Activated B cell treated with CpG ODN at 0.5 μM for 24 hours (primary cell): Measurements from ENCODE around the gene METTL16. TPM values are rescaled to one million over a fixed set of nuclear protein-coding genes. Genes with fewer than 3 reads are reported as not detected.

Experiments
- ATAC-seq: fragments of 200-7000 bp; cut with Tn5 transposase; one replicate; pipeline ENCODE4 v1.10.0; 2021; ENCODE audit warnings: low read depth, mild to moderate bottlenecking, moderate library complexity
- CTCF ChIA-PET: fragments of 350-600 bp; sonication (Branson Sonifier 250); formaldehyde crosslinking; loops from one replicate; lab custom pipeline; 2021; ENCODE audit warnings: antibody characterized with exemption; lab: Charles Lee
- POLR2A ChIA-PET: fragments of 350-600 bp; sonication (Branson Sonifier 250); formaldehyde crosslinking; loops from one replicate; lab custom pipeline; 2021; ENCODE audit warnings: antibody characterized with exemption; lab: Charles Lee
- DNase-seq: peaks from one replicate; pipeline ENCODE4 v3.0.0; 2022
- H3K27ac Mint-ChIP-seq: one replicate; pipeline ENCODE4 v1.8.0; 2020; ENCODE audit warnings: mixed read lengths
- H3K27me3 Mint-ChIP-seq: one replicate; pipeline ENCODE4 v1.8.0; 2021; ENCODE audit warnings: mixed read lengths
- H3K36me3 Mint-ChIP-seq: one replicate; pipeline ENCODE4 v1.8.0; 2021; ENCODE audit warnings: low read depth, mixed read lengths
- H3K4me1 Mint-ChIP-seq: one replicate; pipeline ENCODE4 v1.8.0; 2021; ENCODE audit warnings: mixed read lengths
- H3K4me3 Mint-ChIP-seq: one replicate; pipeline ENCODE4 v1.8.0; 2020; ENCODE audit warnings: mild to moderate bottlenecking, mixed read lengths
- H3K9me3 Mint-ChIP-seq: one replicate; pipeline ENCODE4 v1.8.0; 2020; ENCODE audit warnings: mixed read lengths
- intact Hi-C: fragments of 100-400 bp; cut with micrococcal nuclease; formaldehyde crosslinking; loops from one replicate; pipeline ENCODE4 v1.15.1; 2024
- total RNA-seq: library from RNA; stranded (reverse); gene quantifications from 2 replicates; pipeline ENCODE4 v1.2.3, GENCODE V29; 2022
- TF ChIP-seq, protein P1 (sequence below): fragments of 200-600 bp; IDR thresholded peaks from one replicate; pipeline ENCODE4 v1.8.0; 2022; ENCODE audit warnings: antibody characterized with exemption, mild to moderate bottlenecking

The METTL16 gene
- total RNA-seq, 1 donor from 2014 or later = 57.2 TPM

GRCh38 chr17:2406271-2406902 lies 105.3 kb downstream of the METTL16 start:
- H3K36me3 Mint-ChIP-seq = peaks cover 21% of the 10 kb centered on the region
- H3K4me1 Mint-ChIP-seq = peaks cover 11% of the 10 kb centered on the region
- no peak overlapping the region for H3K4me3 Mint-ChIP-seq
- ATAC-seq (no peak), DNase-seq (no peak)
- H3K27me3 Mint-ChIP-seq = no peaks in the 10 kb centered on the region
- ChIA-PET CTCF (interaction anchor here (1.2 to 3.8 kb wide), 3 partner anchors 10 to 92 kb away, joined by 3 to 21 read pairs (median 12); no protein-coding TSS in a partner anchor), POLR2A (interaction anchor here (0.5 to 1.4 kb wide), 3 partner anchors 24 to 878 kb away, joined by 3 read pairs; no protein-coding TSS in a partner anchor)
- TF ChIP-seq, protein P1, sequence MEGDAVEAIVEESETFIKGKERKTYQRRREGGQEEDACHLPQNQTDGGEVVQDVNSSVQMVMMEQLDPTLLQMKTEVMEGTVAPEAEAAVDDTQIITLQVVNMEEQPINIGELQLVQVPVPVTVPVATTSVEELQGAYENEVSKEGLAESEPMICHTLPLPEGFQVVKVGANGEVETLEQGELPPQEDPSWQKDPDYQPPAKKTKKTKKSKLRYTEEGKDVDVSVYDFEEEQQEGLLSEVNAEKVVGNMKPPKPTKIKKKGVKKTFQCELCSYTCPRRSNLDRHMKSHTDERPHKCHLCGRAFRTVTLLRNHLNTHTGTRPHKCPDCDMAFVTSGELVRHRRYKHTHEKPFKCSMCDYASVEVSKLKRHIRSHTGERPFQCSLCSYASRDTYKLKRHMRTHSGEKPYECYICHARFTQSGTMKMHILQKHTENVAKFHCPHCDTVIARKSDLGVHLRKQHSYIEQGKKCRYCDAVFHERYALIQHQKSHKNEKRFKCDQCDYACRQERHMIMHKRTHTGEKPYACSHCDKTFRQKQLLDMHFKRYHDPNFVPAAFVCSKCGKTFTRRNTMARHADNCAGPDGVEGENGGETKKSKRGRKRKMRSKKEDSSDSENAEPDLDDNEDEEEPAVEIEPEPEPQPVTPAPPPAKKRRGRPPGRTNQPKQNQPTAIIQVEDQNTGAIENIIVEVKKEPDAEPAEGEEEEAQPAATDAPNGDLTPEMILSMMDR = no peak
- intact Hi-C loops = no loop called here
- H3K9me3 Mint-ChIP-seq = no peaks in the 10 kb centered on the region
- H3K27ac Mint-ChIP-seq = no peak overlapping the region

- TF ChIP-seq, protein P1 = no peak
- POLR2A ChIA-PET = interaction anchor here (0.6 kb wide), 1 partner anchor 596 kb away, joined by 4 read pairs; no protein-coding TSS in a partner anchor
- H3K36me3 Mint-ChIP-seq = peaks cover 15% of the 10 kb centered on the region
- no peak overlapping the region for H3K27ac Mint-ChIP-seq
- intact Hi-C loops = no loop called here
- no peaks in the 10 kb centered on the region for H3K27me3 Mint-ChIP-seq
- no peaks in the 10 kb centered on the region for H3K9me3 Mint-ChIP-seq
- no peak overlapping the region for H3K4me3 Mint-ChIP-seq
- ATAC-seq (no peak), DNase-seq (no peak)
- CTCF ChIA-PET = interaction anchor here (3.8 kb wide), 1 partner anchor 22 kb away, joined by 21 read pairs; no protein-coding TSS in a partner anchor
- H3K4me1 Mint-ChIP-seq = peaks cover 11% of the 10 kb centered on the region
These were observed 106.3 kb downstream of the METTL16 start for GRCh38 chr17:2405247-2405926.

- Mint-ChIP-seq H3K36me3 (peaks cover 18% of the 10 kb centered on the region), H3K4me3 (peak overlapping the region; percentile 83), H3K27ac (no peak overlapping the region), H3K27me3 (no peaks in the 10 kb centered on the region), H3K9me3 (no peaks in the 10 kb centered on the region), H3K4me1 (peaks cover 26% of the 10 kb centered on the region)
- intact Hi-C loops = loop anchor here (5.0 kb wide), 2 partner anchors 351 to 1564 kb away; no protein-coding TSS in a partner anchor
- ChIA-PET POLR2A (interaction anchor here (2.8 to 3.8 kb wide), 2 partner anchors 11 to 13 kb away, joined by 15 to 103 read pairs; no protein-coding TSS in a partner anchor), CTCF (interaction anchor here (6.7 kb wide), 1 partner anchor 20 kb away, joined by 45 read pairs; no protein-coding TSS in a partner anchor)
- TF ChIP-seq, protein P1 = no peak
- no peak for ATAC-seq
- no peak for DNase-seq
These were observed 108.6 kb downstream of the METTL16 start for GRCh38 chr17:2403044-2403443.

DNA sequence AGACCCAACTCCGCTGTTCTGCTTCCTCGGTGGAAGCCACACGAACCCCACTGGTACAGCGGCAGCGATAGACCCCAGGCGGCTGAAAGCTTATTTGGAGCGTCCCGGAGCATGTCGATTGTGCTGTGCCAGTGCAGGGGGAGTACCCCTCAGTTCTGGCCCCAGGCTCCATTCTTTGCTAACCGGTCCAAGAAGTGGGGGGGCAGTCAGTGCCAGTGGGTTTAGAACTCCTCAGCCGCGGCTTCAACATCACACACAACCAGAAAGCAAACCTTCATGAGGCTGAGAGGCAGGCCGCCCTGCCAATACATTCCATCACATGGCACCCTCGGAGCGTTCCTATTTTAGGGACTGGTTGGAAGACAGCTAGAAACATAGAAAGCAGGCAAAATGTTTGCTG lies 109.1 kb downstream of the METTL16 start:
- Mint-ChIP-seq H3K9me3 (no peaks in the 10 kb centered on the region), H3K36me3 (peaks cover 18% of the 10 kb centered on the region), H3K4me1 (peaks cover 31% of the 10 kb centered on the region), H3K4me3 (peak overlapping the region; percentile 83), H3K27ac (peak overlapping the region; percentile 74), H3K27me3 (no peaks in the 10 kb centered on the region)
- POLR2A ChIA-PET = interaction anchor here (0.6 to 4.0 kb wide), 6 partner anchors 10 to 308 kb away, joined by 3 to 103 read pairs (median 14); partner anchors contain the start of genes SGSM2 and TSR1
- CTCF ChIA-PET = interaction anchor here (6.7 kb wide), 1 partner anchor 20 kb away, joined by 45 read pairs; no protein-coding TSS in a partner anchor
- TF ChIP-seq, protein P1 = no peak
- intact Hi-C loops = loop anchor here (5.0 kb wide), 2 partner anchors 350 to 1565 kb away; no protein-coding TSS in a partner anchor
- DNase-seq = no peak
- ATAC-seq = no peak
